ENCODE results near the gene PRSS35. TPM values are rescaled to one million over a fixed set of nuclear protein-coding genes. Genes with fewer than 3 reads are reported as not detected.

The PRSS35 gene, protein sequence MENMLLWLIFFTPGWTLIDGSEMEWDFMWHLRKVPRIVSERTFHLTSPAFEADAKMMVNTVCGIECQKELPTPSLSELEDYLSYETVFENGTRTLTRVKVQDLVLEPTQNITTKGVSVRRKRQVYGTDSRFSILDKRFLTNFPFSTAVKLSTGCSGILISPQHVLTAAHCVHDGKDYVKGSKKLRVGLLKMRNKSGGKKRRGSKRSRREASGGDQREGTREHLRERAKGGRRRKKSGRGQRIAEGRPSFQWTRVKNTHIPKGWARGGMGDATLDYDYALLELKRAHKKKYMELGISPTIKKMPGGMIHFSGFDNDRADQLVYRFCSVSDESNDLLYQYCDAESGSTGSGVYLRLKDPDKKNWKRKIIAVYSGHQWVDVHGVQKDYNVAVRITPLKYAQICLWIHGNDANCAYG
- polyA plus RNA-seq = not detected in 2 replicates

DNA sequence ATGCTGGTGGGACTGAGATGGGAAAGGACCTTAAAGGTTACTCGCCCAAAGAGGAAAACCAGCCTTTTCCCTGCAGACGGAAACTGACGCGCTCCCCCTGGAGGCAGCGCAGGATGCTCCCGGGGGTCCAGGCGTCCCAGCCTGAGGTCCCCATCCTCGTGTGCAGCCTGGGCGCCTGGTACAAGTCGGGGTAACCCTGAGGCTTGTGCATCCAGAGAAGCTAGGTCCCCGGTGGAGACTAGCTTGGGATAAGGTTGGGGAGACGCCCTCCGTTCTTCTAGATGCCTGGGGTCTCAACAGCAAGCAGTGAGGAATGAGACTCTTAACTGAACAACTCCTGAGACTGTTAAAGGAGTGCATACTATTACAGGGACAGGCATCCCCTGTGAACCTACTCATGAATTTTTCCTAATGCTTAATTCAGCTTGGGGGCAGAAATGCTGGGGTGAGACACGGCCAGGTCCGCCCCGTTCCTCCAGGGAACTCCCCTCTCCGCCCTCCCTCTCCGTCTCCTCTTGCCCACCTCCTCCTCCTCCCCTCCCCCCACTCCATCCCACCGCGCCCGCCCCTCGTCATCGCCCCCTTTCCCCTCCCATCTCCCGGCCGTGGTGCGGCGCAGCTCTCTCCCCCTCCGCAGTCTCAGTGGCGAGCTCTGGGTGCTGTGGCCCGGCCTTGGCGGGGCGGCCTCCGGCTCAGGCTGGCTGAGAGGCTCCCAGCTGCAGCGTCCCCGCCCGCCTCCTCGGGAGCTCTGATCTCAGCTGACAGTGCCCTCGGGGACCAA lies at the start of gene PRSS35:
Gene PRSS35, plus strand, starts transcription at position 634 of the 781 bp plus-strand sequence. CDS start 10,908 bp downstream, outside the sequence.

Other genes with a start within 250 kb of the PRSS35 start
- gene ME1, start 81.5 kb upstream of the PRSS35 start, polyA plus RNA-seq = 90.1 and 105 TPM in 2 replicates
- 101 and 112 TPM in 2 replicates for gene SNAP91, start 196.6 kb downstream of the PRSS35 start, polyA plus RNA-seq